HepG2 (cell line): ENCODE results near the gene ANKRD11. TPM values are rescaled to one million over a fixed set of nuclear protein-coding genes. Genes with fewer than 3 reads are reported as not detected.
A peak's percentile ranks its signal among the peaks of the same experiment; 100 is the strongest.

Experiments
- ARNTL ChIP-seq: sonication (generic); formaldehyde crosslinking; IDR thresholded peaks from 2 replicates; pipeline ENCODE4 v1.4.0; 2020; ENCODE audit warnings: mild to moderate bottlenecking, missing genetic modification reagents
- BRD4 ChIP-seq: sonication (generic); formaldehyde crosslinking; IDR thresholded peaks from 2 replicates; pipeline ENCODE4 v1.4.0; 2020; ENCODE audit warnings: missing genetic modification reagents
- DPF2 ChIP-seq: sonication (generic); formaldehyde crosslinking; IDR thresholded peaks from 2 replicates; pipeline ENCODE4 v1.4.0; 2020; ENCODE audit warnings: mild to moderate bottlenecking, low read depth, missing genetic modification reagents, borderline replicate concordance
- DR1 ChIP-seq: sonication (generic); formaldehyde crosslinking; IDR thresholded peaks from 2 replicates; pipeline ENCODE4 v1.8.0; 2021; ENCODE audit warnings: mild to moderate bottlenecking, missing genetic modification reagents, inconsistent platforms
- ELF4 ChIP-seq: sonication (generic); formaldehyde crosslinking; IDR thresholded peaks from 2 replicates; pipeline ENCODE4 v1.5.0; 2020; ENCODE audit warnings: missing genetic modification reagents, mild to moderate bottlenecking, moderate library complexity, borderline replicate concordance
- MED1 ChIP-seq: sonication (generic); formaldehyde crosslinking; IDR thresholded peaks from 2 replicates; pipeline ENCODE4 v1.4.0; 2020; ENCODE audit warnings: missing genetic modification reagents
- MXD1 ChIP-seq: sonication (generic); formaldehyde crosslinking; IDR thresholded peaks from 2 replicates; pipeline ENCODE4 v1.4.0; 2020; ENCODE audit warnings: mild to moderate bottlenecking, missing genetic modification reagents
- NCOA1 ChIP-seq: sonication (generic); formaldehyde crosslinking; IDR thresholded peaks from 2 replicates; pipeline ENCODE4 v1.9.0; 2021; ENCODE audit warnings: missing genetic modification reagents
- PATZ1 ChIP-seq: sonication (generic); formaldehyde crosslinking; IDR thresholded peaks from 2 replicates; pipeline ENCODE4 v1.4.0; 2020; ENCODE audit warnings: missing genetic modification reagents
- PAX8 ChIP-seq: sonication (generic); formaldehyde crosslinking; IDR thresholded peaks from 2 replicates; pipeline ENCODE4 v1.8.0; 2022; ENCODE audit warnings: mild to moderate bottlenecking, missing genetic modification reagents, borderline replicate concordance
- RELA ChIP-seq: sonication (generic); formaldehyde crosslinking; IDR thresholded peaks from 2 replicates; pipeline ENCODE4 v1.4.0; 2020; ENCODE audit warnings: missing genetic modification reagents
- SKI ChIP-seq: fragments of 450-650 bp; IDR thresholded peaks from one replicate; pipeline ENCODE4 v1.6.1; 2018; ENCODE audit warnings: mild to moderate bottlenecking; ENCODE audit not compliant: partially characterized antibody
- ZNF407 ChIP-seq: sonication (generic); formaldehyde crosslinking; IDR thresholded peaks from one replicate; pipeline ENCODE4 v1.5.1; 2020; ENCODE audit warnings: mild to moderate bottlenecking, missing genetic modification reagents; ENCODE audit errors: not compliant biosample characterization
- ZNF574 ChIP-seq: sonication (generic); formaldehyde crosslinking; IDR thresholded peaks from 2 replicates; pipeline ENCODE4 v1.4.0; 2020; ENCODE audit warnings: missing genetic modification reagents
- polyA plus RNA-seq, 8 experiments: library from polyadenylated mRNA; depleted of rRNA in 3 of 8; stranded (reverse) in 7 of 8; unstranded in 1 of 8; fragments of >200 nt; fragmentation: Illumina TruSeq in 4 of 8; extraction: Trizol in 4 of 8; gene quantifications; 2 replicates each; pipeline versions ENCODE4 v1.2.1 to v1.2.3, GENCODE V29; 2011 to 2016; ENCODE audit warnings: low read depth in 4 of 8, missing spikeins in 1 of 8, mixed read lengths in 1 of 8; ENCODE audit not compliant: insufficient read depth in 1 of 8
- total RNA-seq, 5 experiments: library from RNA; depleted of rRNA; stranded (reverse); fragments of >200 nt; fragmentation: Illumina TruSeq; extraction: Trizol; gene quantifications; 2 replicates each; pipeline ENCODE4 v1.2.3, GENCODE V29; 2016; ENCODE audit warnings: low read depth in 1 of 5

Gene ANKRD11
- total and polyA plus RNA-seq, 2 of the 13 experiments (the other 11 are each of a cell fraction or from before 2014, with no cell fraction given), result 21.4 to 38.4 TPM

GRCh38 chr16:89505204-89506112 lies 15.1 kb upstream of the ANKRD11 start (continued):
- TF ChIP-seq DR1 (CRISPR knock-in tag) (peak; percentile 80), SKI (peak; percentile 91), PATZ1 (CRISPR knock-in tag) (peak; percentile 73), MXD1 (CRISPR knock-in tag) (no peak), NCOA1 (CRISPR knock-in tag) (peak; percentile 93; the same call in 1 of the 2 replicates), ZNF407 (peak; percentile 25), PAX8 (peak; percentile 59; the same call in 1 of the 2 replicates), ZNF574 (peak; percentile 90), DPF2 (CRISPR knock-in tag) (peak; percentile 87), RELA (CRISPR knock-in tag) (no peak), ELF4 (CRISPR knock-in tag) (peak; percentile 99), ARNTL (CRISPR knock-in tag) (peak; percentile 83), MED1 (CRISPR knock-in tag) (peak; percentile 90), BRD4 (CRISPR knock-in tag) (peak; percentile 40; the same call in 1 of the 2 replicates)
